ENCODE data around the gene GHR.
"Not testable (repeated sequence)": the region's sequence is repeated elsewhere in the genome, so short reads cannot be mapped to it uniquely, and the experiment has no call there.

Gene GHR

GRCh38 chr5:42685078-42685477 is 261.8 kb downstream of the GHR start:
- DNase-seq (ENCODE audit: extremely low read depth in 1 of 2, low read depth in 1 of 2): not testable (repeated sequence)

GRCh38 chr5:42689391-42689790 is 266.2 kb downstream of the GHR start:
- no peak for DNase-seq (ENCODE audit: extremely low read depth in 1 of 2, low read depth in 1 of 2)

GRCh38 chr5:42691413-42691937 is 268.2 kb downstream of the GHR start:
- DNase-seq (ENCODE audit: extremely low read depth in 1 of 2, low read depth in 1 of 2): no peak

- DNase-seq (ENCODE audit: extremely low read depth in 1 of 2, low read depth in 1 of 2): no peak
Measured at GRCh38 chr5:42701351-42702059, 278.3 kb downstream of the GHR start.

- no peak for DNase-seq (ENCODE audit: extremely low read depth in 1 of 2, low read depth in 1 of 2)
Measured at GRCh38 chr5:42703238-42703637, 280.0 kb downstream of the GHR start.

- DNase-seq (ENCODE audit: extremely low read depth in 1 of 2, low read depth in 1 of 2): no peak
Measured at GRCh38 chr5:42715785-42716184, 292.5 kb downstream of the GHR start.

- no peak for DNase-seq (ENCODE audit: extremely low read depth in 1 of 2, low read depth in 1 of 2)
Measured at GRCh38 chr5:42718591-42718990, 295.4 kb downstream of the GHR start.

- no peak for DNase-seq (ENCODE audit: extremely low read depth in 1 of 2, low read depth in 1 of 2)
Measured at GRCh38 chr5:42719034-42719433, 295.8 kb downstream of the GHR start.

GRCh38 chr5:42720251-42720650 is 297.0 kb downstream of the GHR start:
- no peak for DNase-seq (ENCODE audit: extremely low read depth in 1 of 2, low read depth in 1 of 2)

- no peak for DNase-seq (ENCODE audit: extremely low read depth in 1 of 2, low read depth in 1 of 2)
Measured at GRCh38 chr5:42721484-42721883, 298.2 kb downstream of the GHR start.

- DNase-seq (ENCODE audit: extremely low read depth in 1 of 2, low read depth in 1 of 2): not testable (repeated sequence)
Measured at GRCh38 chr5:42734531-42735058, 311.4 kb downstream of the GHR start.

GRCh38 chr5:42740920-42741319 is 317.7 kb downstream of the GHR start:
- DNase-seq (ENCODE audit: extremely low read depth in 1 of 2, low read depth in 1 of 2): no peak

GRCh38 chr5:42745426-42745825 is 322.2 kb downstream of the GHR start:
- DNase-seq (ENCODE audit: extremely low read depth in 1 of 2, low read depth in 1 of 2): no peak

GRCh38 chr5:42745856-42746255 is 322.6 kb downstream of the GHR start:
- no peak for DNase-seq (ENCODE audit: extremely low read depth in 1 of 2, low read depth in 1 of 2)

GRCh38 chr5:42749020-42749419 is 325.8 kb downstream of the GHR start:
- DNase-seq (ENCODE audit: extremely low read depth in 1 of 2, low read depth in 1 of 2): no peak

- DNase-seq (ENCODE audit: extremely low read depth in 1 of 2, low read depth in 1 of 2): no peak
Measured at GRCh38 chr5:42750507-42750906, 327.3 kb downstream of the GHR start.

GRCh38 chr5:42751044-42751443 is 327.8 kb downstream of the GHR start:
- no peak for DNase-seq (ENCODE audit: extremely low read depth in 1 of 2, low read depth in 1 of 2)

- DNase-seq (ENCODE audit: extremely low read depth in 1 of 2, low read depth in 1 of 2): no peak
Measured at GRCh38 chr5:42753099-42753498, 329.9 kb downstream of the GHR start.

- peak; percentile 20 to 30 for DNase-seq (ENCODE audit: extremely low read depth in 1 of 2, low read depth in 1 of 2)
Measured at GRCh38 chr5:42756606-42757601, 333.7 kb downstream of the GHR start, which contains the start of gene CCDC152. Gene CCDC152 (plus strand): TSS chr5:42756818. CDS start chr5:42759122, 2,304 bp downstream.

- DNase-seq (ENCODE audit: extremely low read depth in 1 of 2, low read depth in 1 of 2): no peak
Measured at GRCh38 chr5:42759456-42759855, 336.2 kb downstream of the GHR start.

- DNase-seq (ENCODE audit: extremely low read depth in 1 of 2, low read depth in 1 of 2): no peak
Measured at GRCh38 chr5:42760426-42760825, 337.2 kb downstream of the GHR start.
